GM18867 (cell line): ENCODE data around the gene TREML4.
"Not testable (repeated sequence)": the region's sequence is repeated elsewhere in the genome, so short reads cannot be mapped to it uniquely, and the experiment has no call there.

Experiments
- ATAC-seq: cut with Tn5 transposase; IDR thresholded peaks from one replicate; pipeline ENCODE4 v1.9.1; 2021; ENCODE audit warnings: mild to moderate bottlenecking, moderate library complexity; ENCODE audit not compliant: unreplicated experiment

TREML4 gene, protein sequence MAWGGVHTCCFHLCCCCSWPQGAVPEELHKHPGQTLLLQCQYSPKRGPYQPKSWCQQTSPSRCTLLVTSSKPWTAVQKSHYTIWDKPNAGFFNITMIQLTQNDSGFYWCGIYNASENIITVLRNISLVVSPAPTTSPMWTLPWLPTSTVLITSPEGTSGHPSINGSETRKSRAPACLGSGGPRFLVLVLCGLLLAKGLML

GRCh38 chr6:41228096-41228495, at the start of gene TREML4:
TREML4 (plus strand) TSS chr6:41228349; CDS start chr6:41228428, 79 bp downstream.
- ATAC-seq = no peak

- no peak for ATAC-seq
These were observed 49.0 kb upstream of the TREML4 start for GRCh38 chr6:41179163-41179562.

- ATAC-seq = no peak
These were observed 46.6 kb upstream of the TREML4 start for GRCh38 chr6:41181566-41181965.

GRCh38 chr6:41182069-41183034, 45.8 kb upstream of the TREML4 start:
- ATAC-seq = peak; percentile 75

GRCh38 chr6:41184761-41185160, 43.4 kb upstream of the TREML4 start:
- no peak for ATAC-seq

GRCh38 chr6:41186031-41186562, 42.1 kb upstream of the TREML4 start:
- no peak for ATAC-seq

DNA sequence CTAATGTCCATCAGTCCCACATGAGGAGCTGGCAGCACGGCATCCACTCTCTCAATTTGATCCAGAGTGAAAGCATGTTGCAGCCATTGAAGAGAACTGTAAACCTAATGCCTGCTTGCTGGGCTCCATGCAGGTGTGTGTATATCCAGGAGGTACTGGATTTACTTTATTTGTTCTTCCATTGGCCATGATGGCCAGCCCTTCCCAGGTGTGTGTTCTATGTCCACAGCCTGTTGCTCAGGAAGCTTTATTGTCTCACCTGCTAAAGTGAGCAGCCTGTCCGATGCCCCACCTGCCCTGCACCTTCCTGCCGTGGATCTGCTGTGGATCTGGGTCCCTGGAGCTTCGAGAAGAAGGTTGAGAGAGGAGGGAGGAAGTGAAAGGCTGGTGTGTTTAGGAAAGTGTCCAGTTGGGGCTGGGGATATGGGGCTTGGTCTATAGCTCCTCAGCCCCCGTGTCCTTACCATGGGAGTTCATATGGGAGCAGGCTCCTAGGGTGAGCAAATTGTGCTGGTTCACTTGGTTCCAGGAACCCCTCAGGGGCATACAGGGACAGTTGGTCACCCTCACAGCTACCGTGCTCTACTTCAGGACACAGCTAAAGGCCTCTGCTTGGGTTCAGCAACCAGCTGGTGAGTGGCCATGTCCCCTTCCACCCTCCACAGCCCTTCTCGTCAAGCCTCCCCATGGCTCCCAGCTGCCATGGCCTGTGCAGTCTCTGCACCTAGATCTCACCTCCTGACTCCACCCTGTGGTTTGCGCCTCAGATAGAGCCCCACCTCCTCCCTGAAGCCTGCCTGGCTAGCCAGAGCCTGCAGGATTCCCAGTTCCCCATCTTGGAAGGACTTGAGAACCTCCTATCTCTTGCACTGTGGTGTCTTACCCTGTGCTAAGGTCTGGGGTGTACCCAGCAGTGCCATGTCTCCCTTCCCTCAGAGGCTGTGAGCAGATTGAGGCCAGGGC, 39.9 kb upstream of the TREML4 start:
- no peak for ATAC-seq

GRCh38 chr6:41189046-41189445, 39.1 kb upstream of the TREML4 start:
- not testable (repeated sequence) for ATAC-seq

GRCh38 chr6:41189967-41190366, 38.2 kb upstream of the TREML4 start:
- ATAC-seq = no peak

GRCh38 chr6:41190791-41191190, 37.4 kb upstream of the TREML4 start:
- no peak for ATAC-seq

- no peak for ATAC-seq
These were observed 36.6 kb upstream of the TREML4 start for GRCh38 chr6:41191569-41191968.

GRCh38 chr6:41193171-41193734, 34.9 kb upstream of the TREML4 start:
- ATAC-seq = no peak

DNA sequence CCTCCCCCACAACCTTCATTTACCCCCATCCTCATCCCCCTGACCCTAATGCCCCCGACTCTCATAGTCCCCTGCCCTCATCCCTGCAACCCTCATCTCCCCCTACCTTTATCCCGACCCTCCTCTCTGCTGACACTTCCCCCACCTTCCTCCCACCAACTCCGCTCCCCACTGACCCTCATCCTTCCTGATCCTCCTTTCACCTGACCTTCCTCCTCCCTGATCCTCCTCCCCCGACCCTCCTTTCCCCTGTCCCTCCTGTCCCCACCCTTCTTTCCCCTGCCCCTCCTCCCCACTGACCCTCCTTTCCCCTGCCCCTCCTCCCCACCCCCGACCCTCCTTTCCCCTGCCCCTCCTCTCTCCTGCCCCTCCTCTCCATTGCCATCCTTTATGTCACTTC, 34.3 kb upstream of the TREML4 start:
- no peak for ATAC-seq

- ATAC-seq = no peak
These were observed 33.8 kb upstream of the TREML4 start for GRCh38 chr6:41194386-41194785.

DNA sequence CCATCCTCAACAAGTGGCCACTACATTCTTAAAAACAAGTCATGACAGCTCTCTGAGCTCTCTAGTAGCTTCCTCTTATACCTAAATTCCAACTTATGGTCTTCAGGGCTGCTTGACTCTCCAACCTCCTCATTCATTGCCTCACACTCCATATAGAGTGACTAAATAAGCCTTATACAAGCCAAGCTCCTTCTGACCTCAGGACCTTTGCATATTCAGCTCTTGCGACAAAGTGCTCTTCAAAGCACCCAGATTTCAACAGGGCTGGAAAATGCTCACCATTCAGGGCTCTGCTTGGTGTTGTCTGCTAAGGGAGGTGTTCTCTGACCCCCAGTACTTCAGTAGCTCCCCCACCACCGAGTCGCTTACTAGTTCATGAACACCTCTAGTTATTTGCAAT, 30.9 kb upstream of the TREML4 start:
- ATAC-seq = no peak

- peak; percentile 74 for ATAC-seq
These were observed 28.4 kb upstream of the TREML4 start for GRCh38 chr6:41199552-41200246.

GRCh38 chr6:41200296-41200900, 27.8 kb upstream of the TREML4 start:
- ATAC-seq = peak; percentile 32

DNA sequence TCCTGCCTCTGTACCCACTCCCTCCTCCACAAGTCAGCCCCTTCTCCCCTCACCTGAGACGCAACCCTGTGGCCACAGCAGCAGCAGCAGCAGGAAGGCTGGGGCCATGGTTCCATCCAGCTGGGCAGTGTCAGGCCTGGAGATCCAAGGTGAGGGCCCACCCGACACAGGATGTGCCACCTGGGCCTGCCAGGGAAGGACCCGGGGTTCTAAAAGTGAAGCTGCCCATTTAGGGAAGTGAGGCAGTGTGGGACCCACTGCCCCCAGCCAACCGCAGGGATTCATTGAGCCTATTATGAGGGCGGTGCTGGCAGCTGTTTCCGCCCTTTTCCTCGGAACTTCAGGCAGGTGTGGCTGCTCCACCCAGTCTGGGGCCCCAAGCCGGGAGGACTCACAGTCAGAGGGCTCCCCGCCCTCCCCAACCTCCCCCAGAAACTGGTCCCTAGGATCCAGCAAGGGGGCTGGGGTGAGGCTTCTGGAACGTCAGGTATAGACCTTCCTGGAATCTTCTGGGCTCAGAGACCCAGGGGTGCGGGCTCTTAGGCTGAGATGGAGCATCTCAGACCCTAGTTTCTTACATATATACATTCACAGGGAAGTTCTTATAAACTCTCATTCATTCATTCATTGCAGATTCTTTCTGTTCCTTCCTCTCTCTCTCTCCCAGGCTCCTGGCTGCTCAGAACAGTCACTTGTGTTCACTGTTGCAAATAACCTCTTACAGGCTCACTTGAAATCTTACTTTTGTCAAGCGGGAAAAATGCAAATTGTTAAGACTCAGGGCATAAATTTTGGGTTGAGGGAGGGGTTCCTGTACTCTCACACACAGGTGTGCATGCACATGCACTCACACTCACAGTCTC, 27.0 kb upstream of the TREML4 start, which contains the start of gene TREML2:
TSS of gene TREML2 (minus strand) at position 249 of the 863 bp plus-strand sequence. CDS start at position 108, 141 bp downstream.
- no peak for ATAC-seq
